Measurements from ENCODE around the gene MAPK7. TPM values are rescaled to one million over a fixed set of nuclear protein-coding genes. Genes with fewer than 3 reads are reported as not detected.

MAPK7 gene
- total RNA-seq, 2 experiments from 2014 or later: 8.1 to 19.3 TPM

DNA sequence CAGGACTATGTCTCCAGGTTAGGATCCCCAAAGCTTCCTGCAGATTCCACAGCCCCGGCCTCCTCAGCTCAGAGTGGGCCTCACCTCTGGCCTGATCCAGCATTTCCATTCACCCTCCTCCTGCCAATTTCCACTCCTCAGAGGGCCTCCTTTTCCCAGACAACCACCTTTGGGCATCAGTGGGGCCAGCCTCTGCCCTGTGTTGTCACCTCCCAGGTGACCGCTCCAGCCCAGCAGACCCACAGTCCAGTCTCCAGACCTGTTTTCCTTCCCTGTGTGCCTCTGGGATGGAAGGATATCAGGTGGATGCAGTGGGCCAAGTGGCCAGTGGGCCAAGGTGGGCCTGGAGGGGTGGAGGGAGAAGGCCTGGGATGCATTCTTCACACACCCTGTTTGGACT, 48.5 kb upstream of the MAPK7 start:
- ChIA-PET CTCF (ENCODE audit: unreplicated experiment) (no interaction called here), POLR2A (interaction anchor here (0.6 to 1.1 kb wide), 4 partner anchors 8 to 150 kb away, joined by 3 to 5 read pairs (median 4); no protein-coding TSS in a partner anchor)
- no peaks in the 10 kb centered on the region for H3K79me2 ChIP-seq (ENCODE audit: insufficient read depth, low read depth, low read length)
- no peak overlapping the region for H2AFZ ChIP-seq (ENCODE audit: low read length)
- no peaks in the 10 kb centered on the region for H3K36me3 ChIP-seq (ENCODE audit: insufficient read depth, low read length)
- H4K20me1 ChIP-seq (ENCODE audit: insufficient read depth, low read length): no peaks in the 10 kb centered on the region
- H3K9me2 ChIP-seq (ENCODE audit: insufficient read depth, low read length): no peaks in the 10 kb centered on the region
- TF ChIP-seq CTCF (conservative IDR thresholded peaks at IDR 0.05; ENCODE audit: low read length) (no peak), EZH2phosphoT487 (IDR thresholded peaks at IDR 0.05; ENCODE audit: borderline replicate concordance, low read depth, low read length) (no peak)
- H3K4me3 ChIP-seq (ENCODE audit: low read depth, low read length, poor library complexity, severe bottlenecking): no peak overlapping the region
- H3K27ac ChIP-seq (ENCODE audit: low read depth, low read length, poor library complexity, severe bottlenecking): no peak overlapping the region
- peaks cover 10% of the 10 kb centered on the region; the same call in 1 of the 2 replicates for H3K9me3 ChIP-seq (ENCODE audit: low read length)
- no peak for DNase-seq (ENCODE audit: low spot score)
- no peaks in the 10 kb centered on the region for H3K4me1 ChIP-seq (ENCODE audit: insufficient read depth, low read length, poor library complexity, severe bottlenecking)
- intact Hi-C loops (cut with micrococcal nuclease; ENCODE audit: unreplicated experiment): no loop called here
- no TSS peak for BruUV-seq (replicated peaks)
- H3K4me2 ChIP-seq (ENCODE audit: low read length): no peak overlapping the region

- no peak overlapping the region for H3K4me2 ChIP-seq (ENCODE audit: low read length)
- no TSS peak for BruUV-seq (replicated peaks)
- no peak for DNase-seq (ENCODE audit: low spot score)
- no peaks in the 10 kb centered on the region for H3K79me2 ChIP-seq (ENCODE audit: insufficient read depth, low read depth, low read length)
- ChIA-PET CTCF (ENCODE audit: unreplicated experiment) (no interaction called here), POLR2A (interaction anchor here (1.0 to 1.1 kb wide), 2 partner anchors 9 to 10 kb away, joined by 3 to 5 read pairs; no protein-coding TSS in a partner anchor)
- intact Hi-C loops (cut with micrococcal nuclease; ENCODE audit: unreplicated experiment): no loop called here
- no peaks in the 10 kb centered on the region for H3K36me3 ChIP-seq (ENCODE audit: insufficient read depth, low read length)
- H4K20me1 ChIP-seq (ENCODE audit: insufficient read depth, low read length): no peaks in the 10 kb centered on the region
- H3K4me3 ChIP-seq (ENCODE audit: low read depth, low read length, poor library complexity, severe bottlenecking): no peak overlapping the region
- H3K9me2 ChIP-seq (ENCODE audit: insufficient read depth, low read length): no peaks in the 10 kb centered on the region
- no peak overlapping the region for H2AFZ ChIP-seq (ENCODE audit: low read length)
- peaks cover 7% of the 10 kb centered on the region; the same call in 1 of the 2 replicates for H3K9me3 ChIP-seq (ENCODE audit: low read length)
- TF ChIP-seq EZH2phosphoT487 (IDR thresholded peaks at IDR 0.05; ENCODE audit: borderline replicate concordance, low read depth, low read length) (no peak), CTCF (conservative IDR thresholded peaks at IDR 0.05; ENCODE audit: low read length) (no peak)
- no peak overlapping the region for H3K27ac ChIP-seq (ENCODE audit: low read depth, low read length, poor library complexity, severe bottlenecking)
- no peaks in the 10 kb centered on the region for H3K4me1 ChIP-seq (ENCODE audit: insufficient read depth, low read length, poor library complexity, severe bottlenecking)
Observed at GRCh38 chr17:19330271-19330670, 48.0 kb upstream of the MAPK7 start.

DNA sequence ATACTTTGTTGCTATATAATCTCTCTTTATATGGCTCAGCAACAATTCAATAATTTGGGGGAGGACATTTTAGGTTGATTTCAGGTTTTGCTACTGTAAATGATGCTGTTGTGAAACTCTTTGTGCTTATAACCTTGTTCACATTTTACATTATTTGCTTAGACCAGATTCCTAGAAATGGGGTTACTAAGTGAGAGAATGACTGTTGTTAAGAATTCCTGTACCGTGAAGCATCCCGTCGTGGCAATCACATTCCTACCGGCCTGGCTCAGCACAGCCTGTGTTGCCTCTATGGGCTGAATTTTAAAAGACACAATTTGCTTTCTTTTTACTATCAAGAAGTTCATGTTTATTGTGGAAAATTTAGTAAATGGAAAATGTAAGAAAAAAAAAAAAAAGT, 47.2 kb upstream of the MAPK7 start:
- Histone ChIP-seq H3K4me2 (ENCODE audit: low read length) (no peak overlapping the region), H3K27ac (ENCODE audit: low read depth, low read length, poor library complexity, severe bottlenecking) (no peak overlapping the region), H3K9me2 (ENCODE audit: insufficient read depth, low read length) (no peaks in the 10 kb centered on the region), H3K4me1 (ENCODE audit: insufficient read depth, low read length, poor library complexity, severe bottlenecking) (no peaks in the 10 kb centered on the region), H2AFZ (ENCODE audit: low read length) (no peak overlapping the region), H3K4me3 (ENCODE audit: low read depth, low read length, poor library complexity, severe bottlenecking) (no peak overlapping the region), H4K20me1 (ENCODE audit: insufficient read depth, low read length) (no peaks in the 10 kb centered on the region), H3K36me3 (ENCODE audit: insufficient read depth, low read length) (no peaks in the 10 kb centered on the region), H3K9me3 (ENCODE audit: low read length) (0 out of 2 replicates have a peak, but pooled peaks cover under 1% of the 10 kb centered on the region), H3K79me2 (ENCODE audit: insufficient read depth, low read depth, low read length) (no peaks in the 10 kb centered on the region)
- BruUV-seq (replicated peaks): no TSS peak
- intact Hi-C loops (cut with micrococcal nuclease; ENCODE audit: unreplicated experiment): no loop called here
- CTCF ChIA-PET (ENCODE audit: unreplicated experiment): no interaction called here
- DNase-seq (ENCODE audit: low spot score): no peak
- POLR2A ChIA-PET: interaction anchor here (0.7 kb wide), 1 partner anchor 74 kb away, joined by 3 read pairs; no protein-coding TSS in a partner anchor
- TF ChIP-seq EZH2phosphoT487 (IDR thresholded peaks at IDR 0.05; ENCODE audit: borderline replicate concordance, low read depth, low read length): no peak
- no peak for TF ChIP-seq CTCF (conservative IDR thresholded peaks at IDR 0.05; ENCODE audit: low read length)
